Inferior parietal cortex (tissue), 1 donor: ENCODE results near the gene PCDH15.
A peak's percentile ranks its signal among the peaks of the same experiment; 100 is the strongest.

Source experiments
- DNase-seq: peaks from one replicate; pipeline ENCODE4 v3.0.0-alpha.2; 2016; ENCODE audit errors: extremely low spot score

Gene PCDH15

DNA sequence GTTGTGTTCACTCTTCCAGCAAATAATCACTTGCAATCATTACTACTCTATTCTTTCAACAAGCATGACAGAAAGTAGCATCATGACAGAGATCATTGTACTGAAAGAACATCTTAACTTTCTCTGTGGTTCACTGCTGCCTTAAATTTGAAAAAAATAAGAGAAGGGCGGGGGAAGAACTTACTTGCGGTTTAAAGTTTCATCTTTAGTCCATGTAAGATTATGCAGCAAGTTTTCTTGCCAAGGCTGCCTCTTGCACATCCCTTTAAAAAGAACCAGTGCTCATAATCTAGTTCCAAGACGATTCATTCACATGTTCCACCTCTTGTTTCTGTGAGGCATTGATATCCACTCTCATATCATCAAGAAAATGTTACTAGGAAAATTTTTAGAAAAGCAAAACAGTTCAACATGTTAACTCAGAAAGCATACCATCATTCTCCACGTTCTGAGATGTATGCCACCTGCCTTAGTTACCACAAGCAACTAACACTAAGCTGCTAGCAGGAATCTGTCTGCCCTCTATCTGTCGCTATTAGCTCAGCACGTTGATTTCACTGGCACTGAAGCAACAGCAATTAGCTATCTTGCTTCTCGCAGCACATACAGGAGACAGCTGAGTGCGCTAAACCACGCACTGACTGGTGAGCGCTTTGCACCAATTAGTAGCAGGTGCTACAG is at the start of gene PCDH15:
TSS of gene PCDH15 (minus strand) at position 491 of the 681 bp plus-strand sequence. CDS start 136,969 bp downstream, outside the sequence.
- DNase-seq = peak; percentile 61

DNA sequence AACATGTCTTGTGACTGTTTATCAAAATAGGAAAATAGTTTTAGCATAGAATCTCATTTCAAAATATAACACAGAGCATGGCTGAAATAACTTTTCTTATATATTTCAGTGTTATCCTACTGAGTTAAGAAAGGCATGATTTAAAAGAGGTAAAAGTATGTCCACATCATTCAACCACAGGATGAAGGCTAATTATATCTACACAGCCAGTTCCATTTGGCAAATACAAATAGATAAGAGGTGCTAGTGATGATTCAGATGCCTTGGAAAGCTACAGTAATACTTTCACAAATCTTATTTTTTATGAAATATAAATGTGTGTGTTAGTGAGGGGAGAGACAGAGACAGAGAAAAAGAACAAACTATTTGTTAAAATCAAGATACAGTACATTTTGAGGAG is 42.9 kb upstream of the PCDH15 start:
- peak; percentile 11 for DNase-seq

DNA sequence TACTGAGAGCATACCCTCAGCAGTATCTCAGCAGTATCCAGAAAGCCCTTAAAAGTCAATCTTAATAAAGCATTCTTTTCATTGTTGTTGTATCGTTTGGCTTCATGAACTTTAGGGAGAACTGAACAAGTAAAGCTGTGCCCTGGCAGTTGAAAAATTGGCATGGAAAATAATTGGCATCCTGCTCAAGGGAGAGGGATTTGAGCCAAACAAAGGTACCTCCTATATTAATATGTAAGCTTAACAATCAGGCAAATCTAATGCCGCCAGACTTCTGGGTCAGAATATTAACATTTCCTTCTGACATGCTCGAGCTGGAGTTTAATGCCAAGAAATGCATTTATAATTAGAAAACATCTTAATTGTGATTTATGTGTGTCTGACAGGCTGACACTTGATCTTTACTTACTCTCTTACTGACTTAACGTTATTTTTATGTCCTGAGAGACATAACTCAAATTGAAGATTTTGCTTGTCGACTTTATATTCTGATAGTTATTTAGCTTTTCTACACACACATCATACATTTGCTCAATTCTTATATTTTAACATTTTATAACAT is 42.1 kb upstream of the PCDH15 start:
- no peak for DNase-seq

DNA sequence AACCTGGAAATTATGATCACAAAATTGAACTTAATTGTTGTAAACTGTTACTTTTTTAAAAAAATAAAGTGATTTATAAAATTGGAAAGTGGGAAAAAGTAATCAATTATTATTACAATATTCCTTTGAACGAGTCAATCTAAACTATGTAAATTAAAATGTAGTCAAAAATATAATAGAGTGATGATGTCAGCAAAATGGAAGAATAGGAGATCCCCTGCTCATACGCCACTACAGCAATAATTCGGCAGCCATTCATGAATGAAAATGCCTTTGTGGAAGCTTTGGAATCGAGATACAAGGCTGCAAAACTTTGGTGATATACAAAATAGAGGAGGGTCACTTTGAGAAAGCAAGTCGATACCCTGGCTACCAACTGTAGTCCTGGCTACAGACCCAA is 36.4 kb upstream of the PCDH15 start:
- no peak for DNase-seq

DNA sequence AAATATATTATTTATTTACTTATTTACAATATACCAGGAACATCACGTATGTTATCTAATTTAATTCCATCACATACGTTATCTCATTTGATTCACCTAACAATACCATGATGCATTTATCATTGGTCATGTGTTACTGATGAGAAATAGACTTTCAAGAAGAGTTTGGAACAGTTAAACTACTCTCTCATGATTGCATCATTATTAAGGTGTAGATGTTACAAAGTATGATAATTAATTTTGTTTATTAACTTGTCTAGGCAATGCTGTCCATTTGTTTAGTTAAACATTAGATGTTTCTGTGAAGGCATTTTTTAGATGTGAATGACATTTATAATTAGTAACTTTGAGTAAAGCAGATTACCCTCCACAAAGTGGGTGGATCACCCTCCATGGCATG is 32.0 kb upstream of the PCDH15 start:
- no peak for DNase-seq

DNA sequence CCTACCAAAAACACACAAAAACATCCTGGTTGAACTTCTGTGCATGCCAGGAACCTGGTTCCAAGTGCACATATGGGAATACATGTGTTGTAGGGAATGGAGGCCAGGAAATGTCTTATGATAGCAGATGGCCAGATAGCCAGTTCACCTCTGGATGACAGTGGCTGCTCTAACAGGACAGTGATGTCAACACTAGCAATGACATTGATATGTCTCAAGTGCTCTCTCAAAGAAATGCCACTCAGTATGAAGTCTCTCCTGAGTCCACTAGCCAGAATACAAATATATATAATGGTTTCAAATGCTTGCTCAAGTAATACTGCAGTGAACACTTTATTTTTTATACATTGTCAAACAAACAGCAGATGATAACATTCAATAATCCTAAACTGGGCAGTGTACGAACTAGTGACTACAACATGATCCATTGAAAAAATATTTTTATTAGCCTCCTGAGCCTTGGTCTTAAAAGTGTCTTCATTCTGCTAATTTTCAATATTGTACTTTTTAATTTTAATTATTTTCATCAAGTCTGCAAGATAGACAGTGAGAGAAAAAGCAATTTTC is 26.0 kb upstream of the PCDH15 start:
- no peak for DNase-seq

DNA sequence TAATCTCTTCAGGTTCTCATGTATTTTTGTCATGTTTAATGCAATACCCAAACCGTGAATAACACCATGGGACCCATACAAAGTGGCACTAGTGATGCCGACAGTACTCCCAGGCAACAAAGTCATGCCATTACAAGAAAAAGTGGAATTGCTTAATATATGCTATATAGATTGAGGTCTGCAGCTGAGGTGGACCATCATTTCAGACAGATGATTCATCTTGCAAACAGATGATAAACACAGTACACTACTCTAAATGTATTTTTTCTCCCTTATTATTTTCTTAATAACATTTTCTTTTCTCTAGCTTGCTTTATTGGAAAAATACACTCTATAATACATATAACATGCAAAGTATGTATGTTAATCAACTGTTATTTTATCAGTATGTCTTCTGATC is 14.6 kb upstream of the PCDH15 start:
- DNase-seq = no peak

DNA sequence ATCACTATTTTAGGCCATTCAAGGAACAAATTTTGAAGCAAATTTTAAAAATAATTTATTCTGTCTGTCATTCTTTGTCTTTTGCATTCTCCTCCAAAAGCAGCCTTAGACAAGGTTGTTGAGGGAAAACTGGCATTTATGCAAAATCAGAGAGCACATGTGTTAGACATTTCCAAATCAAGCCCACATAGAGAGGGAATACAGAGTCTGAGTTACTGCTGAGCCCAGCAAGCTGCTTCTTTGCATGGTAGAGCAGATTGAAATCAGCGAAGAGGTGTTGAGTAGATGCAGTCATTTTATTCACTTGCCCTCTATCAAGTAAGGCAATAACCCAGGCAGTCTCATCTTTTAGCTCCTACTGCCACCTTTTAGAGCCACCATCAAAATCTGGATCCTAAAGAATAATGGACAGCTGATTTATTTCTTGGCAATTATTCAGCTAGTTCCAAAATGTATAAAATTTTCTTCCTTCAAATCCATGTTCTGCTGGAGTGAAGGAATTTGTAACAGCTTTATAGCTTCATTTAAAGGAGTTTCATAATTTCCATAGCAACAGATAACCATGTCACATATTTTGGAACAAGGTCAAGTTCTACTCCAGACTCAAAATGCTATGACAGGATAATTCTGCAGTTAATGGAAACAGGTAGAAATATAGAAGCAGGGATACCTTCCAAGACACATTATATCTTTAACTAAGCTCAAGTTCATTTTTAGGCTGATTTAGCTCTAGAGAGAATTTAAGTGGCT is 7.3 kb upstream of the PCDH15 start:
- DNase-seq = no peak

DNA sequence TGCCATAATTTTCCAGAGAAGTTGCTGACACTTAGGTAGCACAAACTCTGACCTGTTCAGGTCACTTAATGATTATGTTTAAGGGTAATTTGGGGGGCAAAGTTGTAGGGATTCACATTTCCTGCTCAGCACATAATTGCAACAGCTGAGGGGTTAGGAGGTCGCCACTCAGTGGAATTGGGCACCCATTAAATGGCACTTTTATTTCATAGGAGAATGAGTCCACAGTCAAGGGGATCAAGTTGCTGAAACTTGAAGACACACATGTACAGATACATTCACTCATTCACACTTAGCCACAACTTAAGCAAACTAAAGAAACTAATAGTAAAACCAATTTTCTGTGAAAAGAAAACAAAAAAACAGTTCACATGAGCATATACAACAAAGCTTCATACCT is 1.5 kb downstream of the PCDH15 start:
- DNase-seq = no peak

DNA sequence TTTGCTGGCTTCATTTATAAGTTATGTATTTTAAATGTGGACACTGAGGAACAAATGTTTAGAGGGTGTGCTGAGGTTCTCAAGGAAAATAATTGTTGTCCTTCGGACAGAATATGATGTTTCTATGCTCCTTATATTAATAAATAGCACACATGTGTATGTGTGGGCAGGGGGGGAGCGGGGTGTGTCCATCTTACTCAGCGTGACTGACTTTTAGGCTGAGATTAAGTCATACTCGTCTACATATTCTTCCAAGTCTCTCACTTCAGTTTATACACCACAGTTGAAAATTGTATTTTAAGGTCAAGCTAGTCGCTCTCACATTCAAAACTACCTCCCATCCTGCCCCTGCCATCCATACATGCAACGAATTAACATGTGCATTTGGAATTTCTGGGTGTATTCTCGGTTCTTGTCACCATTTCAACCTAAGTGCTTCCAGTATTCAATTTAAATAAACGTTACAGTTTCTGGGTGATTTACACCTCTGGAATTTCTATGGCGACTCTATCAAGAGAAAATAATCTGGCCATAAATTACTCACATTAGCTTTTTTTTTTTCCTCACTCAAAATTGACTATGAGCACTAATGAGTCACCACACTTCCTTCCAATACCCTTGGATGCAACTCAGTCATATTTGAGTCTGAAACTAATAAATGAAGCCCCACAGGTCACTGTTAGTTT is 3.3 kb downstream of the PCDH15 start:
- no peak for DNase-seq

DNA sequence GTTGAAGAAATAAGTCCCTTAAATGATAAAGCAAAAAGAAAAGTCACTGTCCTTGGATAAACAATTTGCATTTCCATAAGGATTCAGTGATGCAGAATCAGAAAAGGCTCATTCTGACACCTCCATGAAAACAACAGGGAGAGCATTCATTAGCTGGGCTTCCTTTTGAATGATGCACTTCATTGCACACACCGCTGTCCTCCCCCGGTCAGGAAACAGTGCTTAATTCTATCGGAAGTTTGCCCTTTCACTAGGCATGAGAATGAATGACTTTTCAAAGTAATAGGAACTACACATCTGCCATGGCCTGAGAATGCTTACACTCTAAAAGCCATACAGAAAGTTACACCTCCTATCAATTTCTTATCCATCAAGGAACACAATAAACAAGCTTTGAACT is 4.2 kb downstream of the PCDH15 start:
- DNase-seq = no peak

DNA sequence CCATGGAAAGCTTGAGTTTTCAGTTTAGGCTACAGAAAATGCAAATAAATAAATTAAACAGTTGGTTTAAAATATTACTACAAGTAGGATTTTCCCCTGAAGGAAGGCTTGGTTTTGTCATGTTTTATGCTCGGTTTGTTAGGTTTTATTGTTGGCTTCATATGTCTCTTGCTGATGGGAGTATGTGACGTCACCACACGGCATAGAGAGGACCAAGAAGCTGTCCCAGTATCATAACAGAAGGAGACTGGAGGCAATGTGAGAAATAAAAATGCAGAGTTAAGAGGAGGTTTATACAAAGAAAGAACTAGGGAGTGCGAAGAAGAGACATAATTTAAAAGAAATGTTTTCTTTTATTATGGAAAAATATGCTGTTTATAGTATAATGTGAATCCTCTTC is 24.4 kb downstream of the PCDH15 start:
- no peak for DNase-seq

DNA sequence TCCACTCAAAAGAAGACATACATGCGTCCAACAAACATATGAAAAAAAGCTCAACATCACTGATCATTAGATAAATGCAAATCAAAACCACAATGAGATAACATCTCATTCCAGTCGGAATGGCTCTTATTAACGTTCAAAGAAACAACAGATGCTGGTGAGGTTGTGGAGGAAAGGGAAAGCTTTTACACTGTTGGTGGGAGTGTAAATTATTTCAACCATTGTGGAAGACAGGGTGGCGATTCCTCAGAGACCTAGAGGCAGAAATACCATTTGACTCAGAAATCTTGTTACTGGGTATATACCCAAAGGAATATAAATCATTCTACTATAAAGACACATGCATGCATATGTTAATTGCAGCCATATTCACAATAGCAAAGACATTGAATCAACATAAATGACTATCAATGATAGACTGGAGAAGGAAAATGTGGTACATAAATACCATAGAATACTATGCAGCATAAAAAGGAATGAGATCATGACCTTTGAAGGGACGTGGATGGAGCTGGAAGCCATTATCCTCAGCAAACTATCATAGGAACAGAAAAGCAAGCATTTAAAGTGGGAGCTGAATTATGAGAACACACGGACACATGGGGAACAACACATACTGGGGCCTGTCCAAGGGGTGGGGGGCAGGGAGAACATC is 28.4 kb downstream of the PCDH15 start:
- DNase-seq = no peak

DNA sequence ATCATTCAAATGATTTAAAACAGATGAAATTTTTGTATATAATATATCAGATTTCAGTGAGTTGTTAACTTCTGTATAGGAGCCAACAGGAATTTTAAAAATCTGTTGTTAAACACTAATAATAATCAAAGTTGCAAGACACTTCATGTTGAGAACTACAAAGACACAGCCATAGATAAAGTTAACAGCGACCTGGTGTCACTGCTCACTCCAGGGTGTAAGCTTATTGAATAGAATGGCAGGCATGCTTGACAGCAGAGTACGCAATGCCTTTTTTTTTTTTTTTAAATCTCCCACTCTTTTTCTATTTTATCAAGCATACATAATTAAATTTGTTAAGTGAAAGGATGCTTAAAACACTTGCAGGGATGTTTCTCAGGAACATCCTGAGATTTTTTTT is 32.0 kb downstream of the PCDH15 start:
- DNase-seq = no peak

DNA sequence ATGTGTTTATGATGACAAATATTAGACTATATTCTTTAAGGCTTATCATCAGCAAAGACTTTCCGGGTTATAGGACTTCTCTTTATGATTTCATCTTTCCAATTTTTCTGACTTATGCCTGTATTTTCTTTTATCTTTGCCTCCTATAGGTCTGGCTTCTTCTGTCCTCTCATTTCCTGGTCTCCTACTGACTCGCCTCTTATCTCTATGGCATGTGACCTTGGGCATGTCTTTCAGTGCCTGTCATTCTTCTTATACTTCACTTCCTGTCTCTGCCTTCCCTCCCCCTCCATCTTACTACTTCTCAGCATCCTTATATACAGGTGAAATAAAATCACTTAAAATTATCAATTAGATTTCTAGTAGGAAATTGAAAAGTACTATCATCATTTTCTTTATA is 42.2 kb downstream of the PCDH15 start:
- DNase-seq = no peak

DNA sequence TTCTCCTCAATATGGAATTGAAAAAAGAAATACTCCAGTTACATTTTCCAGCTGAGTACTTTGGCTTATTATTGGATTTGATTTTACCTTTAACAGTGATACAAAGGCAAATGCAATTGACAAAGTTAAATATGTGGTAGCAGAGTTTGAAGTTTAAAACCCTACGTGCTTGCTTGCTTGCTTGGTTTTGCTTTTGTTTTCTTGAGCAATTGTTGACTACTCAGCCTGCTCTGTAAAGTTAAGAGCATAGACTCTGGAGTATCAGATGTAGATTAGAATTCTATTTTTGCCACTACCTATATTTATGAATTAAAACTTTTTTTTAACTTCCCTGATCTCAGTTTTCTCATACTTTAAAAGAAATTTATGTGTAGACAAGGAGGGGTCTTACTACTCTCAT is 51.4 kb downstream of the PCDH15 start:
- no peak for DNase-seq

DNA sequence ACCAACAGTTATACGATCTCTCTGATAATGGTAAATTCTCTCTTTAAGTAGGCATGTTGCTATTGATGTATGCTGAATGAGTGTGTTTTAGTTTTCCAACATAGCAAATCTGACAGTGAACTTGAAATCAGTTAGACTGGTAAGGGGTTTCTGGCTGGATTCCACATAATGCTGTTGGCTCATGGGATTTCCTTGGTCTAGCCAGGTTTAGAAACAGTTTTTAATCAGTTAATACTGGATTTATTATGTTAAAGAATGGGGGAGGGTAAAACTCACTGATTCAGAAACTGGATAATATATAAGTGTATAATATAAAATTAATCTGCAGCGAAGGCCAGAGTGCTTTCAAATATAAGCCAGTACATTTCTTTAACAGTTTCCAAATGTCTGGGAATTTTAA is 55.6 kb downstream of the PCDH15 start:
- no peak for DNase-seq

DNA sequence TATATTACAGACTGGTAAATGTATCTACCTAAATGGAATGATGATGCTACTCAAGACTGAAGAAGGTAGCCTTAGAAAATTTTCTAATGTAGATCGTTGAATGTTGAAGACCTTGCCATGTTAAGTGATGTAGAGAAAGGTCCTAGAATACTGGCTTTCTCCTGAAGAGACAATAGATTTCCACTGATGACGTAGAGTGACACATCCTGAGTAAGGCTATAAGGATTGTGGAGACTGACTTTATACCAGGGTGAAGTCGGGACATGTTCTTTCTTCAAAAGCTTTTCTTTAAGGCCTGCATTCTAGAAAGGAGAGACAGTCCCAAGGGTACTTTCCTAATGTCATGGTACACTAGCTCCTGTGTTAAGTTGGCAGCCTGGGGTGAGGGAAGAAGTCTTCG is 58.6 kb downstream of the PCDH15 start:
- DNase-seq = no peak

DNA sequence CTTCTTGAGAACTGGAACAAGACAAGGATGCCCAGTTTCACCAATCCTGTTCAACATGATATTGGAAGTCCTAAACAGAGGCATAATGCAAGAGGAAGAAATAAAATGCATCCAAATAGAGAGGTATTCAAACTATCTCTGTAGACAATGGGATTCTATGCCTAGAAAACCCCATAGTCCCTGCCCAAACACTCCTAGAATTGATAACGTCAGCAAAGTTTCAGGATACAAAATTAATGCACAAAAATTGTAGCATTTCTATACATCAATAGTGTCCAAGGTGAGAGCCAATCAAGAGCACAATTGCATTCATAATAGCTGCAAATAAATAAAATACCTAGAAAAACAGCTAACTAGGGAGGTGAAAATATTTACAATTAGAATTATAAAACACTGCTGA is 72.5 kb downstream of the PCDH15 start:
- no peak for DNase-seq

DNA sequence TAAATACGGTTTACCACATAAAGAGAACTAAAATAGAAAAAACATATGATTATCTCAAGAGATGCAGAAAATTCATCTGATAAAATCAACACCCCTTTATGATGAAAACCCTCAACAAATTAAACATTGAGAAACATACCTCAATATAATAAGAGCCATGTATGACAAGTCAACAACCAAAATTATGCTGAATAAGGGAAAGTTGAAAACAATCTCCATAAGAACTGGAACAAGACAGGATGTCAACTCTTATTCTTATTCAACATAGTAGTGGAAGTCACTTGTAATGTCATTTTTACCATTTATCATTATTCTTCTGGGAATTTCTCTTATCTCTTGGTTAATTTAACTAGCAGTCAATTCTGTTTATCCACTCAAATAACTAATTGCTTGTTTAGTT is 79.0 kb downstream of the PCDH15 start:
- DNase-seq = no peak

DNA sequence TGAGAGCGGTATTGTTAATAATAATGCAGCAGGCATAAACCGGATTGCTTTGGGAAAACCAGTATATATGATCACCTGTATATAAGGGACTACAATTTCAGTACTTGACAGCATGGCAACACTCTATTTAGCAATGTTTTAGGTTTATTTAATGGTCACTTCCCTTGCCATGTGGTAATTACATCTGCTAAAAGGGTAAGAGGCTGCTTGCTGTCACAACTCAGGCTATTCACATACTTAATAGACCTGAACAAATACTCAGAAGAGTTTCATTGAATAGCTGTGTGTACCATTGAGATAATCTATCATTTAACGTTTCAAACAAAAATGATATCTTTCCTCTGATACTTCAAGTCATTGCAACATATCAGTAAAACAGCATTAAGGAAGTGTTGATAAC is 90.1 kb downstream of the PCDH15 start:
- no peak for DNase-seq

DNA sequence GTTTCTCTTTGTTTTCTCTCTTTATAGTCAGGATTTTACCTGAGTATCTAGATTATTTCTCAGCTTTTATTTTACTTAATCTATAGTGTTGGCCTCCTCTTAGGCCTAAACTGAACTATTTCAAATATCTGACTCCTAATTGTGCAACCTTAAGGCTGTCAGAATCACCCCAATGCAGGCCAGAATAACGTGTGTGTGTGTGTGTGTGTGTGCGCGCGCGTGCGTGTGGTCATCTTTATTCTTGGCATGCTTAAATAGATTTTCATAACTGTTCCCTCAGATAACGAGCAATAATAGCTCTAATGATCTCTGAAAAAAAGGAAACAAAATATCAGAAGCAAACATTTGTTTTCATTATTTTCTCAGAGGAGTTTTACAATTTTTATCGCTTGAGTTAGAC is 92.4 kb downstream of the PCDH15 start:
- no peak for DNase-seq
